SK-N-MC (cell line): Measurements from ENCODE around the gene COL12A1.

Source experiments
- DNase-seq: peaks from one replicate; pipeline ENCODE4 v3.0.0-alpha.2; 2011; ENCODE audit warnings: low read depth, low spot score
- H3K27ac ChIP-seq: fragments of 200-600 bp; sonication (generic); 2 replicates; pipeline ENCODE4 v1.5.1; 2016; ENCODE audit warnings: mixed run types
- H3K36me3 ChIP-seq: fragments of 200-600 bp; sonication (generic); 2 replicates; pipeline ENCODE4 v1.6.1; 2017; ENCODE audit warnings: antibody characterized with exemption, low read length, mixed read lengths; ENCODE audit not compliant: insufficient read depth
- H3K4me3 ChIP-seq: fragments of 200-600 bp; sonication (generic); 2 replicates; pipeline ENCODE4 v1.5.1; 2016
- H3K9ac ChIP-seq: fragments of 200-600 bp; sonication (generic); 2 replicates; pipeline ENCODE4 v1.8.0; 2017; ENCODE audit warnings: mixed run types, mixed read lengths; ENCODE audit not compliant: insufficient read length
- H3K9me3 ChIP-seq: fragments of 200-600 bp; sonication (generic); 2 replicates; pipeline ENCODE4 v1.6.1; 2017; ENCODE audit warnings: low read depth, mild to moderate bottlenecking, antibody characterized with exemption, low read length, moderate library complexity, mixed read lengths
- EZH2 ChIP-seq: fragments of 200-600 bp; sonication (generic); IDR thresholded peaks from one replicate; pipeline ENCODE4 v1.6.1; 2017; ENCODE audit warnings: antibody characterized with exemption
- FOXP2 ChIP-seq: optimal IDR thresholded peaks from 2 replicates; pipeline ENCODE3; 2011; ENCODE audit warnings: mild to moderate bottlenecking, moderate library complexity; ENCODE audit not compliant: insufficient read depth; ENCODE audit errors: extremely low read length, control extremely low read depth
- POLR2AphosphoS5 ChIP-seq: IDR thresholded peaks from 2 replicates; pipeline ENCODE4 v1.6.1; 2012; ENCODE audit warnings: mild to moderate bottlenecking, low read depth, low read length, borderline replicate concordance

COL12A1 gene

DNA sequence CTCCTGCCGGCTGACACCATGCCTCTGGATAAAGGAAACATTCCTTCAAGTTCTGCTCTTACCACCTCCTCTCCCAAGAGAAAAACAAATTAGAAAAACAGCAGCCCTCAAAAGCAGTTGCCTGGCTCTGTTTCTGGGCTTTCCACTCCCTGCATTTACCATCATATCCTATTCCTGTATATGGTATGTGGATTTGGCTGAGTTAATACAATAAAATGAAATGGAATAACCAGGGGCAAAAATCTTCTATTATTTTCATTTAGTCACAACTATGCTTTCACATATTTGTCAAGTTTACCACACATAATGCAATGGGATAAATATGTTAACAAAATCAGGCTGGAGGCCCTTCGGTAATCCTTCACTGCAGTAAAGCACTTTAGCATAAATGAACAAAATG is 34.3 kb downstream of the COL12A1 start:
- H3K9me3 ChIP-seq = no peaks in the 10 kb centered on the region
- no peak overlapping the region for H3K9ac ChIP-seq
- TF ChIP-seq FOXP2 (no peak), POLR2AphosphoS5 (no peak), EZH2 (no peak)
- DNase-seq = no peak
- H3K36me3 ChIP-seq = no peaks in the 10 kb centered on the region
- H3K27ac ChIP-seq = no peak overlapping the region
- H3K4me3 ChIP-seq = no peak overlapping the region

DNA sequence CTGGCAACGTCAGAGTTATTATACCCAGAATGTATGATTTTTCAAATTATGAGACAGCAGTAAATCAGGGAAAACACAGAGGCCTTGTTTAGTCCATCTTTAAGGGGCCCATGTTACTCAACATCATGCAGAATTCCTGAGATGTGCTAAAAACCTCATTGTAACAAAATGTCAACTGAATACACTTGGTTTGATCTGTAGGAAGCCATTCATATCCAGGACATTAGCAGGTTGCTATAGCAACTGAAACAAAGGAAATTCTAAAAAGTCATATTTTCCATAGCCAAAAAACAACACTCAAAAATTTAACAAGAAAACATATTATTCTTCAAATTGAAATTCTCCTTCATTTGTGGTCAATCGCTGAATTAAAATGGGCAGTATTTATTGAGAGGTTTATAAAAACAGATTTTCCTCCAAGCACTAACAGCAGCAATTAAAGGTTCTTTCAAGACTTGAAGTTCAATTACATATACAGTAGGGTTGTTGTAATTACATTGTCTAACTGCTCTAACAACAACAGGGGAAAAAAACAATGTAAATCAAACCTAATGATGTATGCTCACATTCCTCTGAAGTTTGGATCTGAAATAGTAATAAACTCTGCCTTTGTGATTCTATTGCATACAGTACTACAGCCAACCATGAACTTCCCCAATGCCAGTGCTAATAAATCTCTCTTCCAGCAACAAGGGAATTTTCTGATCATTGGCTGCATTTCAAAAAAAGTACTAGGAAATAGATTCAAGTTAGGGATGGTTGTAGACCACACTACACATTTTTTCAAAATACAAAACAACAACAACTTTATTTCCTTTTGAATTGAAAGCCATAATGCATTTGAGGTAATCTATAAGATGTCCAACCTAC is 34.9 kb downstream of the COL12A1 start:
- H3K27ac ChIP-seq = no peak overlapping the region
- H3K36me3 ChIP-seq = no peaks in the 10 kb centered on the region
- H3K9me3 ChIP-seq = no peaks in the 10 kb centered on the region
- H3K4me3 ChIP-seq = no peak overlapping the region
- no peak for DNase-seq
- TF ChIP-seq EZH2 (no peak), FOXP2 (no peak), POLR2AphosphoS5 (no peak)
- H3K9ac ChIP-seq = no peak overlapping the region

DNA sequence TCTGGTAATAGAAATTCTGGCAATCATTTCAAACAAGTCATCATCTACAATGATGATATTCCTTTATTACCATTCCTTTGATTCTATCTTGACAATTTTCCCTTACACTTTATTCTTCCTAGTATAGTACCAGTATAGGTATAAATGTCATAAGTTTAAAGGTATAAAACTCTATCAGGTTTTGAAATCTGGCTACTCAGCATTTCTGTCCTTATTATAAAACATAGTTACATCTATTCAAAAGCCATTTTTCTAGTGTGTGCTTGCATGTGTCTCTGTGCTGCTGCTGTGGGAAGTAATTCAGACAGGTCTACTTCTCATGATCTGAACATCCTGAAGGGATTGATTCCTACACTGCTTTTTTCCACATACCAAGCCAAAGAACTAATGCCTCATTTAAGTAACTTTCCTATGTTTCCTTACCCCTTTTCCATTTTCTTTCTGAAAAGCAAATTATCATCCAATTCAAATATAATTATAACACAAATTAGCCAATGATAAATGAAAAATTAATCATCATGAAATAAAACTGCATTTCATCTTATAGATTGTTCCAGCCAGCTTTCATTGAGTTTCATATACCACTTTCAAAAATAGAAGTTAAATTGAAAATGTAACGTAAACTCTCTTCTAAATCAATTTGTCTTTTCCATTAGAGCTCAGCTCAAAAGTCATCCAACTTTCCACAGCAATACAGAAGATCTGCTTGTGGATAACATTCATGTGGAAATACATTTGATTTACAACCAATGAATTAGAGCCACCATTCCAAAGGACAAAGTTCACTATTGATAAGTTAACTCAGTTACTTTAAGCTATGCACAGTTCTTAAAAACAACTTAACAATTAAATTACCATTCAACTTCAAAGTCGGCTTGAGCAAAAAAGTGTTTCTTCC is 35.9 kb downstream of the COL12A1 start:
- Histone ChIP-seq H3K9me3 (no peaks in the 10 kb centered on the region), H3K4me3 (no peak overlapping the region), H3K36me3 (no peaks in the 10 kb centered on the region), H3K27ac (no peak overlapping the region), H3K9ac (no peak overlapping the region)
- no peak for TF ChIP-seq FOXP2
- no peak for TF ChIP-seq EZH2
- no peak for TF ChIP-seq POLR2AphosphoS5
- no peak for DNase-seq

DNA sequence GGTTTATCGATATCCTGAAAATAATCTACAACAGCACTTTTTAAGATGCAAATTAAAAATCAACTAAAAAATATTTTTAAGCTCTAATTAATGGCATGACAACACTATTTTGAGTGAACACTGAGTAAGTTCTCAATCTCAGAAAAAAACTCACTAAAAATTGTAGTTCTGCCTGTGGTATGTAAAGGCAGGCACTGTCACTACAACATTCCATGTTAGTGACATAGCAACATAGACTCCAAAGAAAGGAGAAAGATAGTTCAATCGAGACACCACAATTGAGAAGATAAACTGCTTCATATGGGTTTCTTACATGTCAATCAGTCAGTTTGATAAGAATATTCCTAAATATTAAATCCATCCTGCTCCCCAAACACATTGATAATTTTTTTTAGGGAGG is 38.0 kb downstream of the COL12A1 start:
- DNase-seq = no peak
- Histone ChIP-seq H3K4me3 (no peak overlapping the region), H3K27ac (no peak overlapping the region), H3K9me3 (no peaks in the 10 kb centered on the region), H3K36me3 (no peaks in the 10 kb centered on the region), H3K9ac (no peak overlapping the region)
- TF ChIP-seq FOXP2 (no peak), EZH2 (no peak), POLR2AphosphoS5 (no peak)

DNA sequence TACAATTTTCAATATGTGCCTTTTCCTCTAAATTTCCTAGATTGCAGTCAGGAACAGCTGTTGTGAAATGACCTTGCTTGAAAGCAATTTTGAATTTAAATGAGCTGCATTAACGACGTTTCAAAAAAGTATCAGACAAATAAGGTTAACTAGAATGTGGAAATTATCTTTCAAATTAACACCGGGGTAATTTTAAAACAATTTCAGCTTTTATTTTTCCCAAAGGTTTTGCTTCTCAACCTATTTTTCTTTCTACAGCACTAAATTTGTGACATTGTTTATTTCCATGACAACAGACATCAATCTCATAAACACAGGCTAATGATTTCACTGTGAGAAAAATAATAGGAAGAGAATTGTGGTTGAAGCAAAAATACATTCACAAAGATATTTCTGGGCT is 38.5 kb downstream of the COL12A1 start:
- H3K36me3 ChIP-seq = no peaks in the 10 kb centered on the region
- no peak overlapping the region for H3K4me3 ChIP-seq
- H3K9me3 ChIP-seq = no peaks in the 10 kb centered on the region
- no peak overlapping the region for H3K27ac ChIP-seq
- H3K9ac ChIP-seq = no peak overlapping the region
- no peak for TF ChIP-seq EZH2
- no peak for TF ChIP-seq POLR2AphosphoS5
- no peak for TF ChIP-seq FOXP2
- DNase-seq = no peak

DNA sequence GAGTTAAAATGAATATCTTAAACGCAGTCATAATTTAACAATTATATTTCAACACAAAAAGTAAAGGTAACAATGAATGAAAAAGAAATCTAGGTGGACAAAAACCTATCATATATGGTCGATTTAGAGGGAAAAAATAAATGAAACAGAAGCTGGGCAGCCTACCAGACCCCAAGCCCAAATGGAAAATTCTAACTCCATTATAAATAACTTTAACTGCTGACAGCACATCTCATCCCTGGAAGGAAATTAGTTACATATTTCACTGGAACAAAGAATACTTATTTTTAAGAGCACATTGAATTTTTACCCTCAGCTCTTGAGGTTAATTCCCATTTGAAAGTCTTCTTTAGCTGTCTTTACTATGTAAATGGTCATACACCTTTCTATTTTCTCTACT is 39.1 kb downstream of the COL12A1 start:
- no peak for TF ChIP-seq POLR2AphosphoS5
- TF ChIP-seq FOXP2 = no peak
- TF ChIP-seq EZH2 = no peak

DNA sequence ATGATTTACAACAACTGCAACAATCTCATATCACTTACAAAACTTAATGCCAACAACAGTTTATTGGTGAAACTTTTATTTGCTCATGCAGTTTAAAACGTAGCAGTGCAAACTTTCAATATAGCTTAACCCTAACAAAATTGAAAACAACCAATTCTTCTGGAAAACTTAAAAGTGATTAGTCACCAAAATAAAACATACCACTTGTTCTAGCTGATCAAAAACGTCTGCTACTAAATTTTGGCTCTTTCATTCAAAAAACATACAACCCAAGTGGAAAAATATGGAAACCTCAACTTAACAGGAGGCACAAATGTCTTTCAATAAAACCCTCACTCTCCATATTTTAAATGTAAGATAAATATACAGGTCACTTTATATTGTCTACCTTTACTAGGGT is 39.6 kb downstream of the COL12A1 start:
- Histone ChIP-seq H3K4me3 (no peak overlapping the region), H3K9ac (no peak overlapping the region), H3K9me3 (no peaks in the 10 kb centered on the region), H3K36me3 (no peaks in the 10 kb centered on the region), H3K27ac (no peak overlapping the region)
- TF ChIP-seq POLR2AphosphoS5 = no peak
- DNase-seq = no peak

More for the DNA sequence above, 39.1 kb downstream of the COL12A1 start:
- no peak for DNase-seq
- no peak overlapping the region for H3K9ac ChIP-seq
- H3K4me3 ChIP-seq = no peak overlapping the region
- H3K36me3 ChIP-seq = no peaks in the 10 kb centered on the region
- H3K27ac ChIP-seq = no peak overlapping the region
- H3K9me3 ChIP-seq = no peaks in the 10 kb centered on the region

DNA sequence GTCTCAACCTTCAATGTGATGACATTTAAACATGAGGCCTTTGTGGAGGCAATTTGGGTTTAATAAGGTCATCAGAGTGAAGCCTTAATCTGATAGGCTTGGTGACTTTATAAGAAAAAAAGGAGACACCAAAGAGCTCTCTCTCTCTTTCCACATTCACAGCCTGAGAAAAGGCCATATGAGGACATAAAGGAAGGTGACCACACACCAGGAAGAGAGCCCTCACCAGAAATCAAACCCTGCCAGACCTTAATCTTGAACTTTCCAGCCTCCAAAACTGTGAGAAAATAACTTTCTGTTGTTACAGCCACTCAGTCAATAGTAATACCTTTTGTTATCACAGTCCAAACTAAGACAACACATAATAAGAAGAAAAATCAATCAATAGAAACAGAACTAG is 47.7 kb downstream of the COL12A1 start:
- no peaks in the 10 kb centered on the region for H3K9me3 ChIP-seq
- no peaks in the 10 kb centered on the region for H3K36me3 ChIP-seq
- H3K9ac ChIP-seq = no peak overlapping the region
- TF ChIP-seq EZH2 (no peak), FOXP2 (no peak), POLR2AphosphoS5 (no peak)
- no peak overlapping the region for H3K4me3 ChIP-seq
- no peak overlapping the region for H3K27ac ChIP-seq
- DNase-seq = no peak

DNA sequence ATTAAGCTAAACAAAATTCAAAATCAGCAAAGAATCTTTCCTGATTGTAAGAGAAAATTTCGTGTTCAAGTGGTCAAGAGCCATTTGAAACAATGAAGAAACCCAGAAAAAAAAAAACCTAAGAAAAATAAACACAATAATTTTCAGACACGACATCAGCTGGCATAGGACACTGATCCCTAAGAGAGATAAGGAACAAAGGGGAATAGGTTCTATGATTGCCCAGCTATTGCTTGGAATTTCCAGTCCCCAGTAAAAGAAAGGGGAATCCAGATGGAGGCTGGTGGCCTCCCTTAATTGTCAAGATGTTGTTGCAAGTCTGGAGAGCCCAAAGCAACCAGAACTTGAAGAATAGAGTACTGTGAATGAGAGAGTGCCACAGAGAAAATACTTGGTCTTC is 48.5 kb downstream of the COL12A1 start:
- H3K27ac ChIP-seq = no peak overlapping the region
- H3K9ac ChIP-seq = no peak overlapping the region
- TF ChIP-seq EZH2 (no peak), FOXP2 (no peak), POLR2AphosphoS5 (no peak)
- no peak for DNase-seq
- no peak overlapping the region for H3K4me3 ChIP-seq
- H3K36me3 ChIP-seq = no peaks in the 10 kb centered on the region
- no peaks in the 10 kb centered on the region for H3K9me3 ChIP-seq
